Tibial nerve (tissue), 4 donors: ENCODE results near the gene DNAH5. TPM values are rescaled to one million over a fixed set of nuclear protein-coding genes. Genes with fewer than 3 reads are reported as not detected.

Experiments used
- DNase-seq, 2 donors: peaks; one replicate each; pipeline ENCODE4 v3.0.0-alpha.2; 2019; ENCODE audit warnings: low spot score in 2 of 2
- H3K27ac ChIP-seq, 4 donors: fragments of 200-600 bp; sonication (generic) in 3 of 4; one replicate each; pipeline ENCODE4 v1.5.1; 2017 to 2019; ENCODE audit warnings: mild to moderate bottlenecking in 1 of 4
- H3K27me3 ChIP-seq, 2 donors: fragments of 200-600 bp; sonication (generic) in 1 of 2; one replicate each; pipeline versions ENCODE4 v1.5.1 to v1.6.0; 2017 to 2019
- H3K36me3 ChIP-seq, 3 donors: fragments of 200-600 bp; sonication (generic); one replicate each; pipeline ENCODE4 v1.5.1; 2018 to 2019
- H3K4me1 ChIP-seq, 4 donors: fragments of 200-600 bp; sonication (generic) in 3 of 4; one replicate each; pipeline ENCODE4 v1.5.1; 2017 to 2019
- H3K4me3 ChIP-seq, 4 donors: fragments of 200-600 bp; sonication (generic) in 3 of 4; one replicate each; pipeline ENCODE4 v1.5.1; 2017 to 2019; ENCODE audit warnings: mild to moderate bottlenecking in 1 of 4, moderate library complexity in 1 of 4
- H3K9me3 ChIP-seq, 4 donors: fragments of 200-600 bp; sonication (generic) in 3 of 4; one replicate each; pipeline ENCODE4 v1.5.1; 2017 to 2019
- EP300 ChIP-seq, 2 donors: sonication (generic); formaldehyde crosslinking; IDR thresholded peaks; one replicate each; pipeline ENCODE4 v1.6.1; 2017; ENCODE audit warnings: antibody characterized with exemption in 2 of 2, mild to moderate bottlenecking in 1 of 2
- POLR2A ChIP-seq, 2 donors: fragments of 450-650 bp; IDR thresholded peaks; one replicate each; pipeline ENCODE4 v1.6.1; 2017; ENCODE audit warnings: antibody characterized with exemption in 2 of 2, mild to moderate bottlenecking in 2 of 2, moderate library complexity in 2 of 2
- WGBS, 2 donors: methylation state at CpG; one replicate each; pipeline ENCODE4 v1.1.5; 2018; 5-methylcytosine and 5-hydroxymethylcytosine counted together
- total RNA-seq, 4 donors: library from RNA; depleted of rRNA; stranded (reverse); fragments of >200 nt; gene quantifications; one replicate each; pipeline ENCODE4 v1.1.0, GENCODE V29; 2016
- TF ChIP-seq, protein P1 (sequence below), 5 experiments: fragments of 200-600 bp in 3 of 5; fragments of 450-650 bp in 2 of 5; sonication (generic) in 3 of 5; IDR thresholded peaks; one replicate each; pipeline ENCODE4 v1.5.1; 2016 to 2019; ENCODE audit warnings: antibody characterized with exemption in 5 of 5, mild to moderate bottlenecking in 3 of 5, moderate library complexity in 2 of 5

DNAH5 gene
- total RNA-seq, 4 donors from 2014 or later, result 0.21 to 0.60 (median 0.31) TPM

DNA sequence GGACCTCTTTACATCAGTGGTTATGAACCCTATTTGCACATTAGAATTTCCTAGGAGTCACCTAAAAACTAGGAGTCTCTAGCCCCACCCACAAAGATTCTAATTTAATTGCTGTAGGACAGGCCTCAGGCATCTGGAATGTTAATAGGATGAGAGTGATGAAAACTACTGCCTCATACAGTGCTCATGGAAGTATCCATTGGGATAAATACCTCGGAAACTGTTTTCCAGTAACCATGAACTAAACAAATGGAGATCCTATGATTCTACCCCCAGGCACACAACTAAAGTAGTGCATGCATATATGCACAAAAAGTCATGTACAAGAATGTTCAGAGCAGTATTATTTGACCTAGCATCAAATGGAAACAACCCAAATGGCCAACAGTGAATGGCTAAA is 286.3 kb downstream of the DNAH5 start:
- H3K27me3 ChIP-seq, result no peaks in the 10 kb centered on the region
- no peak overlapping the region for H3K27ac ChIP-seq
- H3K4me3 ChIP-seq, result no peak overlapping the region
- no peaks in the 10 kb centered on the region for H3K4me1 ChIP-seq
- no peak for DNase-seq
- WGBS, 2 donors, result 79 to 82% methylated on average over 1 of the region's 1 CpG
- H3K9me3 ChIP-seq, result no peaks in the 10 kb centered on the region
- TF ChIP-seq, protein P1, sequence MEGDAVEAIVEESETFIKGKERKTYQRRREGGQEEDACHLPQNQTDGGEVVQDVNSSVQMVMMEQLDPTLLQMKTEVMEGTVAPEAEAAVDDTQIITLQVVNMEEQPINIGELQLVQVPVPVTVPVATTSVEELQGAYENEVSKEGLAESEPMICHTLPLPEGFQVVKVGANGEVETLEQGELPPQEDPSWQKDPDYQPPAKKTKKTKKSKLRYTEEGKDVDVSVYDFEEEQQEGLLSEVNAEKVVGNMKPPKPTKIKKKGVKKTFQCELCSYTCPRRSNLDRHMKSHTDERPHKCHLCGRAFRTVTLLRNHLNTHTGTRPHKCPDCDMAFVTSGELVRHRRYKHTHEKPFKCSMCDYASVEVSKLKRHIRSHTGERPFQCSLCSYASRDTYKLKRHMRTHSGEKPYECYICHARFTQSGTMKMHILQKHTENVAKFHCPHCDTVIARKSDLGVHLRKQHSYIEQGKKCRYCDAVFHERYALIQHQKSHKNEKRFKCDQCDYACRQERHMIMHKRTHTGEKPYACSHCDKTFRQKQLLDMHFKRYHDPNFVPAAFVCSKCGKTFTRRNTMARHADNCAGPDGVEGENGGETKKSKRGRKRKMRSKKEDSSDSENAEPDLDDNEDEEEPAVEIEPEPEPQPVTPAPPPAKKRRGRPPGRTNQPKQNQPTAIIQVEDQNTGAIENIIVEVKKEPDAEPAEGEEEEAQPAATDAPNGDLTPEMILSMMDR (IDR thresholded peaks at IDR 0.05), result no peak
- no peak for TF ChIP-seq EP300 (IDR thresholded peaks at IDR 0.05)
- TF ChIP-seq POLR2A (IDR thresholded peaks at IDR 0.05), result no peak
- no peaks in the 10 kb centered on the region for H3K36me3 ChIP-seq

DNA sequence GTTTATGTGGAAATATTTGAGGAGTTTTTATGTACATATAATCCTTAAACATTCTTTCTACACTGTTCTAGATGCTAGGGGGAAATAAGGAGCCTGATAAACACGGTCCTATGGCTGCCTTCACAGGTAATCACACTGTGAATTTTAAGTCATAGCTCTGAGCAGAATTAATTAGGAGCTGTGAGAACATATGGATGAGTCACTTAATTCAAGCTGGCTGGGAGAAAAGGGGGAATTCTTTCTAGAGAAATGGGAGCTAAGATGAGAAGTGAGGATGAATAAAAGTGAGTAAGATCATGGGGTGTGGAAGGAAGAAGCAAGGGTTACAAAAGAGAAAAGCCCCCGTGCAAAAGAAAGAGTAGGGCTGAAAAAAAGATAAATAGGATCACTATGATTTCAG is 290.8 kb downstream of the DNAH5 start:
- Histone ChIP-seq H3K4me1 (no peaks in the 10 kb centered on the region), H3K9me3 (peaks cover 0 to 12% (median 0%) of the 10 kb centered on the region in 4 donors), H3K27ac (no peak overlapping the region), H3K27me3 (no peaks in the 10 kb centered on the region), H3K36me3 (no peaks in the 10 kb centered on the region), H3K4me3 (no peak overlapping the region)
- no peak for DNase-seq
- WGBS, 2 donors, result 60 to 62% methylated on average over 2 of the region's 2 CpGs
- TF ChIP-seq, protein P1 (IDR thresholded peaks at IDR 0.05), result no peak
- TF ChIP-seq POLR2A (IDR thresholded peaks at IDR 0.05), result no peak
- TF ChIP-seq EP300 (IDR thresholded peaks at IDR 0.05), result no peak

DNA sequence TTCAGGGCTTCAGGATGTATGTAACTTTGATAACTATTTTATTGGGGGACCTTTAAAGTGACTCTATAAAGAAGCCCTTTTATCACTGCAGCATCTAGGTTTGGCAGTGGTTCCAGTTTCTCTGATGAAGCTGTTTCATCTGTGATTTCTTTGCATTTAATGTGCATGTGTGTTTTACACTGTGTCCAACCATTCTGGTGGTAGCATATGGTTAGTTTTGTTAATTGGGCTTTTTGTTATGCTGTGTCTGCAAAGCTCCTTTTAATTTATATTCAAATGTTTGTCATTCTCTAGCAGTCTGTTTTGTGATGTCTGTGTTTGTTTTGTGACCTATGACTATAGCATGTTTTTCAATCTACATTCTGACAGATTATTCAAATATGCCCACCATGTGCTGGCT is 294.8 kb downstream of the DNAH5 start:
- no peaks in the 10 kb centered on the region for H3K4me1 ChIP-seq
- H3K4me3 ChIP-seq, result no peak overlapping the region
- no peak for DNase-seq
- no peak overlapping the region for H3K27ac ChIP-seq
- TF ChIP-seq, protein P1 (IDR thresholded peaks at IDR 0.05), result no peak
- TF ChIP-seq EP300 (IDR thresholded peaks at IDR 0.05) (no peak), POLR2A (IDR thresholded peaks at IDR 0.05) (no peak)
- H3K27me3 ChIP-seq, result no peaks in the 10 kb centered on the region
- H3K9me3 ChIP-seq, result peaks cover 0 to 12% (median 0%) of the 10 kb centered on the region in 4 donors
- H3K36me3 ChIP-seq, result no peaks in the 10 kb centered on the region

DNA sequence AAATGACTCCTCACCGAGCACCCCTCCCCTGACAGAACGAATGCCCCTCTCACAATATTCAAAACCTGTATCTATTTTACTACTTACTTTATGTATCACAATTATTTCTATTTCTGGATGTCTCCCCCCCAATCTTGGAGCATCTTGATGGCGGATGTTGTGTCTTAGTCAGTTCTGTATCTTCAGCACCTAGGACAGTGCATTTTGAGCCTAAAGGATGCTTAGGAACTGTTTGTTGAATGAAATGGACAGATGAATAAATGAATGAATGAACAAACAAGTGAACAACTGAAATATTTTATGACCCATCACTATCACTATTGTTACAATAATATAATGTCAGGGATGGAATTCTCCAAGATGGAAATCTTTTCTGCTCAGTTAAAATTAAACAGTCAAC is 295.7 kb downstream of the DNAH5 start:
- 76 to 79% methylated on average over 3 of the region's 3 CpGs for WGBS, 2 donors
- no peak for DNase-seq
- H3K4me1 ChIP-seq, result no peaks in the 10 kb centered on the region
- TF ChIP-seq POLR2A (IDR thresholded peaks at IDR 0.05), result no peak
- TF ChIP-seq EP300 (IDR thresholded peaks at IDR 0.05), result no peak
- no peak overlapping the region for H3K27ac ChIP-seq
- H3K4me3 ChIP-seq, result no peak overlapping the region
- peaks cover 0 to 12% (median 0%) of the 10 kb centered on the region in 4 donors for H3K9me3 ChIP-seq
- H3K27me3 ChIP-seq, result no peaks in the 10 kb centered on the region
- H3K36me3 ChIP-seq, result no peaks in the 10 kb centered on the region

DNA sequence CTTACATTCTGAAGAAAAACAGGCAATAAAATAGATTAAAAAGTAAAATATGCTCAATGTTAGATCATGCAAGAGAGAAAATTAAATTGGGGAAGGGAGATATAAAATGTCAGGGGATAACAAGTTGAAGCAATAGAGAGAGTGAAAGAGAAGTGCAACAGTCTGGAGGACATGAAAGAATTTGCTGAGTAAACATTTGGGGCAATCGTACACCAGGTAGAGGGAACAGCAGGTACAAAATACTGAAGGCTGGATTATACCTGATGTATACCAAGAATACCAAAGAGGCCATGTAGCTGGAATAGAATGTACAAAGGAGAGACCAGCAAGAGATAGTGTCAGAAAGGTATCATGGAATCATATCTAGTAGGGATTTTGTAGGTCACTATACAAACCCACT is 300.8 kb downstream of the DNAH5 start:
- TF ChIP-seq EP300 (IDR thresholded peaks at IDR 0.05), result no peak
- TF ChIP-seq, protein P1 (IDR thresholded peaks at IDR 0.05), result no peak
- no peak for TF ChIP-seq POLR2A (IDR thresholded peaks at IDR 0.05)
- no peak for DNase-seq
- Histone ChIP-seq H3K27me3 (no peaks in the 10 kb centered on the region), H3K4me3 (no peak overlapping the region), H3K4me1 (no peaks in the 10 kb centered on the region), H3K36me3 (no peaks in the 10 kb centered on the region), H3K27ac (no peak overlapping the region), H3K9me3 (no peaks in the 10 kb centered on the region)
- WGBS, 2 donors, result 80 to 87% methylated on average over 1 of the region's 1 CpG

DNA sequence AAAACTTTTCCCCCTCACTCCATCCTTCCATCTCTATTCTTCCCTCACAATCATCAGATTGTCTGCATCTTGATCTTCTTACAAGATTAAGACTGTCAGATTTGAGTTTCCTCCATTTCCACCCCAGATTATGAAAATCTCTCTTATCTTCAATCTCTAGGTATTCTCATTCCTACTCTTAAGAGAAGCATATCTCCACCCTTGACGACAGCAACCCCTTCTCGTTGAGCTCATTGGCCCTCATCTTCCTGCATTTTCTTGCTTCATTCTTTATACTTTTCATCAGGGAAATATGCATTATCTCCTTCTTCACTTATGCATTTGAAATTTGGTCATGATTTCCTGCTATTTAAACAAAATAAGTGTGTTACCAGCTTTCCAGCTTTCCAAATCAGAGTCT is 301.3 kb downstream of the DNAH5 start:
- Histone ChIP-seq H3K9me3 (no peaks in the 10 kb centered on the region), H3K27me3 (no peaks in the 10 kb centered on the region), H3K27ac (no peak overlapping the region), H3K36me3 (no peaks in the 10 kb centered on the region), H3K4me3 (no peak overlapping the region), H3K4me1 (no peaks in the 10 kb centered on the region)
- DNase-seq, result no peak
- TF ChIP-seq, protein P1 (IDR thresholded peaks at IDR 0.05), result no peak
- TF ChIP-seq POLR2A (IDR thresholded peaks at IDR 0.05) (no peak), EP300 (IDR thresholded peaks at IDR 0.05) (no peak)
- WGBS, 2 donors, result 83 to 88% methylated on average over 2 of the region's 2 CpGs
